EL (cell line): ENCODE results near the gene CMC4.

ENCODE experiments used
- DNase-seq: peaks from one replicate; pipeline ENCODE4 v3.0.0-alpha.2; 2016

The CMC4 gene

GRCh38 chrX:155052738-155053498 lies 18.0 kb downstream of the CMC4 start:
- no peak for DNase-seq

DNA sequence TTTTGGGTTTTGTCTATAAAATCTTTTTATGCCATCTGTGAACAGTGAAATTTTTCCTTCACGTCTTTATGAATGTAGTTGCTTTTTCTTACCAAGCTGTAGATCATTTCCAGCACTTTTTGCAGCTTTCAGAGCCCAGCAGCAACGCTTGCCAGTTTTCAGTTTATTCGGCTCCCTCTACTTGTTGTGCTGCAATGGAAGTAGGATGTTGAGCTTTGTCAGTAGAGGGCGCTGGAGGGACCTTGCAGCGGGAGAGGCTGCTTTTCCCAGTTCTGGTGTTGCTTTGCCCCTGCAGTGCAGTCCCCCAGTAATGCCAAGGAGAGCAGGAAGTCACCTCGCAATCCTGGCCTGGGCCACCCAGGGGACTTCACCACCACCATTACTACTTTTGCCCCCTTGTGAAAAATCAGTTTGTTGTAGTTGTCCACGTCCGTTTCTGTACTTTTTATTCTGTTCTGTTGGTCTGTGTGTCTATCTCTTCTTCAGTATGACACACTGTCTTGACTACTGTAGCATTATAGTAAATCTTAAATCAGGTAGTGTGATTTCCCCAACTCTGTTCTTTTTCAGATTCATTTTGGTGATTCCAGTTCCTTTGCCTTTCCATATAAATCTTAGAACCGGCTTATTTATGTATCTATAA lies 21.8 kb downstream of the CMC4 start:
- peak; percentile 45 for DNase-seq

GRCh38 chrX:155046811-155047528 lies 24.0 kb downstream of the CMC4 start:
- DNase-seq: no peak

GRCh38 chrX:155046129-155046810 lies 24.7 kb downstream of the CMC4 start:
- DNase-seq: no peak

DNA sequence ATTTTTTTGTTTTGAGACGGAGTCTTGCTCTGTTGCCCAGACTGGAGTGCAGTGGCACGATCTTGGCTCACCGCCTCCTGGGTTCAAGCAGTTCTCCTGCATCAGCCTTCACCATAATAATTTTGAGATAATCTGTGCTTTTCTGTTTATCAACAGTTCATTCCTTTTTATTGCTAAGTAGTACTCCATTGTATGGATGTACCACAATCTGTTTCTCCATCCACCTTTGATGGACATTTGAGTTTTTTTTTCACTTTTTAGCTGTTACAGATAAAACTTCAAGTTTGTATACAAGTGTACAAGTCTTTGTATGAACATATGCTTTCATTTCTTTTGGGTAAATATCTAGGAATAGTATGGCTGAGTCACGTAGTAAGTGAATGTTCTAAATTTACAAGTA lies 35.2 kb downstream of the CMC4 start:
- DNase-seq: no peak

DNA sequence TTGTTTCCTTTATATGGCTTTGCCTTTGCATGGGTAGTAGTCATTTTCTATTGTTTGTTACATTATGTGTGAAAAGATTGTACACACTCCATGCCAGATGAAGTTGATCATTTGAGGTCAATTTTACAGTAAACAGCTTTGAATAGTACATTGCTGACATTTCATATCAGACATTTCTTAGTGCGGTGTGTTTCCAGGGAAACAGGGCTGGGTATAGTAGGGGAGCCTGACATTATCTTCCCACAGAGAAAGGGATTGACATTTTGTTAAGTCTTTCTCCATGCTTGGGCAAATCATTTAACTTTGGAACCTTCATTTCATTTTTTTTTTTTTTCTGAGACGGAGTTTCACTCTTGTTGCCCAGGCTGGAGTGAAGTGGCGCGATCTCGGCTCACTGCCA lies 39.3 kb downstream of the CMC4 start:
- no peak for DNase-seq

DNA sequence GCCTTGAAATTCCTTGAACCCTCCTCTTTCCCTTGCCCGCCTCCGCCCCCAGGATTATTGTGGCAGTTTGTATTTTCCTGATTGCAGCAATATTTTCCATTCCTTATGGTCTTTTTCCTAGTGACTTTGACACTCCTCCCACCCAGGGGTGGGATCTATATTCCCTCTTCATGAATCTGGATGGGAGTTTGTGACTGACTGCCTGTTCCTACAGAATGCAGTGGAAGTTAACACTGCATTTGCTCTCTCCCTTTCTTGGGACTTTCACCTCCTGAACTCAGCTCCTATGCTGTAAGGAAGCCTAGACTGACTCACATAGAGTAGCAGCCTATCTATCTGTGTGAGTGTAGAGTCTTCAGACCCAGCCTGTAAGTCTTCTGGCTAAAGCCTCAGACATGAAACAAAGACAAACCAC lies 42.1 kb downstream of the CMC4 start:
- peak; percentile 12 for DNase-seq

DNA sequence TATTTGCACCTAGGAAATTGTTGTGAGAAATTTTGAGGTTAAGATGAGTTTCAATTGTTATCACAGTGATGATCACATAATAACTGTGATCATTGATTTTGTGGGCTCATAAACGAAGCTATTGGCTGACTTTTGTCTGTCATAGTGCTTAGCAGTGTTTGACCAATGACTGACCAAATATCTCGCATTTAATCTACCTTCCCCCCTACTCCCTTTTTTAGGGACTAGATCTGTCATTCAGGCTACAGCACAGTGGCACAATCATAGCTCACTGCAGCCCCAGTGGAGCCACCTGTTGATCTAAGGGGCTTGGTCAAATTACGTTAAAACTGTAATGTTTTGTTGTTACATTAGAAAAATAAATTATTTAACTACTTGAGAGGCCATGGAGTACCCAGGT lies 42.8 kb downstream of the CMC4 start:
- no peak for DNase-seq

DNA sequence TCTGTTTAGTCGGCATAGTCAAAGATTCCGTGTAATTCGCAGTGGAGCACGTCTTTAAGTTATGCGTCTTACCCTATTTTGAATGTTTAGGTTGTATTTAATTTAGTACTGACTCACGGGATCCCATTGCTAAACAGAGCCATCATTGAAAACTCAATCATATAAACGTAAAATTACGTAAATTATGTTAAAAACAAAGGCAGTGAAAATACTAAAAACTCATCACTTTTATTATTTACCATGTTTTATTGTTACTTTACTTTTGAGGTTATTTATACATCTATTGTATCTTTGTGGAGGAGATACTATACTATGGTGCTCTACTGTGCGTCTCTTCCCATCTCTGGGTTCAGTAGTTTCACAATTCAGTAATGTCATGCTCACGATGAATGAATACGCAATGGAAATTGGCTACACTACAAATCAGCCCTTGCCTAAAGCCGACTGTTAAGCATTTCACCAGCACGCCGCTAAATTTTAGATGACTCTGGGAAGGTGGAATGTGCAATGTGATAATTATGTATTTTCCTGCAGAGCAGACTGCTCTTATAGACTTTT lies 43.3 kb downstream of the CMC4 start:
- DNase-seq: peak; percentile 55

GRCh38 chrX:155026727-155027508 lies 44.0 kb downstream of the CMC4 start, which contains the start of gene FUNDC2:
TSS of gene FUNDC2 (plus strand) at chrX:155026844. CDS start at chrX:155026939, 95 bp downstream.
- peak; percentile 90 for DNase-seq

DNA sequence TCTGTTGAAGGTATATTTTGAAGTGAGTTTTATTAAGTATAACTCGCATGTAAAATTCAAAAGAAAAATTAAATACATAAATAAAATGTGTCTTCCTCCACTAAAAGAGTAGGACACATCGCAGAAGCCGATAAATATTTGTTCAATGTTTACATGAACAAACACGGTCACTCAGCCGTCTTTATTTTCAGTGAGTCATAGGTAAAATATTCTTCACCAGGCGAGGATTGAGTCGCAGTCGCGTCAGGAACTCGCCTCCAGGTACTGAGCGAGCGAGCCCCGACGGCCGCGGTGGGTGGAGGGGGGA lies 44.6 kb downstream of the CMC4 start:
- DNase-seq: no peak

- no peak for DNase-seq
Measured at GRCh38 chrX:155023907-155024833, 46.8 kb downstream of the CMC4 start.

- DNase-seq: no peak
Measured at GRCh38 chrX:155022585-155022984, 48.4 kb downstream of the CMC4 start, which contains the start of gene F8. TSS of gene F8 (minus strand) at chrX:155022723. CDS start at chrX:155022552, 171 bp downstream.

GRCh38 chrX:155020591-155020990 lies 50.3 kb downstream of the CMC4 start:
- no peak for DNase-seq
